Prostate gland (tissue), 2 donors: ENCODE data around the gene ACTA2. TPM values are rescaled to one million over a fixed set of nuclear protein-coding genes. Genes with fewer than 3 reads are reported as not detected.

Experiments used
- DNase-seq: peaks from one replicate; pipeline ENCODE4 v3.0.0-alpha.2; 2019; ENCODE audit warnings: low spot score
- H3K27ac ChIP-seq, 2 donors: fragments of 200-600 bp; sonication (generic); 2 replicates each; pipeline ENCODE4 v1.5.1; 2017 to 2019
- H3K27me3 ChIP-seq: fragments of 200-600 bp; sonication (generic); replicated peaks from 2 replicates; pipeline ENCODE4 v1.5.1; 2019; ENCODE audit not compliant: insufficient read depth
- H3K36me3 ChIP-seq, 2 donors: fragments of 200-600 bp; sonication (generic); 1 replicate in 1 of 2; 2 replicates in 1 of 2; pipeline versions ENCODE4 v1.5.1 to v1.8.1; 2017 to 2019
- H3K4me1 ChIP-seq: fragments of 200-600 bp; sonication (generic); replicated peaks from 2 replicates; pipeline ENCODE4 v1.5.1; 2019
- H3K4me3 ChIP-seq, 2 donors: fragments of 200-600 bp; sonication (generic); 2 replicates each; pipeline ENCODE4 v1.5.1; 2017 to 2019
- H3K9me3 ChIP-seq: fragments of 200-600 bp; sonication (generic); 2 replicates; pipeline ENCODE4 v1.5.1; 2017
- CTCF ChIP-seq, 4 experiments: fragments of 200-600 bp in 2 of 4; fragments of 450-650 bp in 2 of 4; sonication (generic) in 2 of 4; IDR thresholded peaks; 1 replicate in 3 of 4; 2 replicates in 1 of 4; pipeline ENCODE4 v1.5.1; 2016 to 2019; ENCODE audit warnings: antibody characterized with exemption in 4 of 4, mild to moderate bottlenecking in 2 of 4, moderate library complexity in 2 of 4
- POLR2A ChIP-seq: fragments of 450-650 bp; IDR thresholded peaks from one replicate; pipeline ENCODE4 v1.6.1; 2016; ENCODE audit warnings: antibody characterized with exemption, mild to moderate bottlenecking
- POLR2AphosphoS5 ChIP-seq: sonication (generic); formaldehyde crosslinking; IDR thresholded peaks from one replicate; pipeline ENCODE4 v1.6.1; 2017; ENCODE audit warnings: antibody characterized with exemption
- WGBS: methylation state at CpG from one replicate; pipeline ENCODE4 v1.1.5; 2018; 5-methylcytosine and 5-hydroxymethylcytosine counted together
- intact Hi-C: fragments of 100-400 bp; cut with DNase I; formaldehyde crosslinking; loops from one replicate; pipeline ENCODE4 v1.14.2; 2022
- total RNA-seq, 2 donors: library from RNA; depleted of rRNA; stranded (reverse); fragments of >200 nt; gene quantifications; one replicate each; pipeline ENCODE4 v1.1.0, GENCODE V29; 2016

ACTA2 gene
- total RNA-seq, 2 donors from 2014 or later = 1,024 to 1,957 TPM

- no peaks in the 10 kb centered on the region for H3K9me3 ChIP-seq
- H3K27ac ChIP-seq = no peak overlapping the region
- intact Hi-C loops = no loop called here
- WGBS = 82% methylated on average over 1 of the region's 1 CpG
- TF ChIP-seq CTCF (IDR thresholded peaks at IDR 0.05) (no peak), POLR2A (no peak), POLR2AphosphoS5 (no peak)
- H3K4me1 ChIP-seq = no peaks in the 10 kb centered on the region
- no peaks in the 10 kb centered on the region for H3K36me3 ChIP-seq
- DNase-seq = no peak
- H3K27me3 ChIP-seq = no peaks in the 10 kb centered on the region
- H3K4me3 ChIP-seq = no peak overlapping the region
Measured at GRCh38 chr10:88957381-88957780, 4.8 kb upstream of the ACTA2 start.

- Histone ChIP-seq H3K4me1 (no peaks in the 10 kb centered on the region), H3K27me3 (no peaks in the 10 kb centered on the region), H3K36me3 (no peaks in the 10 kb centered on the region), H3K27ac (no peak overlapping the region), H3K9me3 (no peaks in the 10 kb centered on the region), H3K4me3 (no peak overlapping the region)
- intact Hi-C loops = no loop called here
- TF ChIP-seq POLR2AphosphoS5 (no peak), CTCF (IDR thresholded peaks at IDR 0.05) (no peak), POLR2A (no peak)
- 60% methylated on average over 4 of the region's 4 CpGs for WGBS
- no peak for DNase-seq
Measured at GRCh38 chr10:88954458-88955083, 2.0 kb upstream of the ACTA2 start.

GRCh38 chr10:88953662-88954061, 1.1 kb upstream of the ACTA2 start:
- 70% methylated on average over 5 of the region's 5 CpGs for WGBS

GRCh38 chr10:88949912-88950837, 2.4 kb downstream of the ACTA2 start:
- TF ChIP-seq CTCF (IDR thresholded peaks at IDR 0.05) (no peak), POLR2A (no peak), POLR2AphosphoS5 (no peak)
- H3K9me3 ChIP-seq = no peaks in the 10 kb centered on the region
- H3K4me3 ChIP-seq = peak overlapping the region; percentile 24 to 25
- H3K4me1 ChIP-seq = no peaks in the 10 kb centered on the region
- WGBS = 33% methylated on average over 3 of the region's 3 CpGs
- DNase-seq = no peak
- intact Hi-C loops = no loop called here
- no peaks in the 10 kb centered on the region for H3K27me3 ChIP-seq
- H3K27ac ChIP-seq = peak overlapping the region; percentile 84 to 89
- no peaks in the 10 kb centered on the region for H3K36me3 ChIP-seq

More at GRCh38 chr10:88953662-88954061, 1.1 kb upstream of the ACTA2 start:
- intact Hi-C loops = no loop called here
- DNase-seq = no peak
- Histone ChIP-seq H3K9me3 (no peaks in the 10 kb centered on the region), H3K27ac (peak overlapping the region; percentile 84 to 89), H3K4me3 (no peak overlapping the region), H3K27me3 (no peaks in the 10 kb centered on the region), H3K36me3 (no peaks in the 10 kb centered on the region), H3K4me1 (no peaks in the 10 kb centered on the region)
- TF ChIP-seq POLR2AphosphoS5 = no peak
- TF ChIP-seq CTCF (IDR thresholded peaks at IDR 0.05) = no peak
- no peak for TF ChIP-seq POLR2A
